DOHH2 (cell line): ENCODE results near the gene RPH3AL.

Experiments
- CTCF ChIP-seq: fragments of 200-600 bp; sonication (generic); IDR thresholded peaks from one replicate; pipeline ENCODE4 v1.5.1; 2014; ENCODE audit warnings: antibody characterized with exemption, mild to moderate bottlenecking, low read depth, low read length; ENCODE audit not compliant: poor library complexity, severe bottlenecking
- EZH2phosphoT487 ChIP-seq: fragments of 200-600 bp; sonication (generic); IDR thresholded peaks from 2 replicates; pipeline ENCODE4 v1.6.1; 2017; ENCODE audit warnings: borderline replicate concordance, mild to moderate bottlenecking, antibody characterized with exemption, low read length, moderate library complexity, mixed read lengths

DNA sequence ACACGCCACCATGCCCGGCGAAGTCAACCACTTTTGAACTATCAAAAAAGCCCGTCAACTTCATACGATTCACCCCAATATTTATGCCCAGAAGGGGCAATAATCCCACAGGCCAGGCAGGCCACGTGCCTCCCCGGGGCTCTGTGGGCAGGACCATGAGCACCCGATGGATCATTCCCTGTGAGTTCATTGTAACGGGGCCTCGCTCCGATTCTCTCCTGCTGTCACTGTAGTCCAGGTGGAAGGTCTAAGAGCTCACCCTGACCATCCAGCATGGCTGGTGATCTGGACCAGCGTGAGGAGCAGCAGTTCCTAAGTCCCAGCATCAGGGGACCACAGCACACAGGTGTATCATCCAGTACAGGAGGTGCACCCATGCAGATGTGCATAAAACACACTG lies 93.7 kb downstream of the RPH3AL start:
- TF ChIP-seq CTCF = no peak
- no peak for TF ChIP-seq EZH2phosphoT487
